Glomerular endothelial cell (primary cell): ENCODE results near the gene ADD3. TPM values are rescaled to one million over a fixed set of nuclear protein-coding genes. Genes with fewer than 3 reads are reported as not detected.
A peak's percentile ranks its signal among the peaks of the same experiment; 100 is the strongest.

Source experiments
- DNase-seq: peaks from one replicate; pipeline ENCODE4 v3.0.0-alpha.2; 2011; ENCODE audit warnings: low read depth, low spot score; ENCODE audit errors: extremely low read depth
- total RNA-seq: library from RNA; depleted of rRNA; stranded (reverse); fragments of >200 nt; gene quantifications from 2 replicates; pipeline ENCODE4 v1.2.3, GENCODE V29; 2015

ADD3 gene
- total RNA-seq, 1 donor from 2014 or later, result 99.2 TPM

GRCh38 chr10:110058212-110058611 lies 50.4 kb downstream of the ADD3 start:
- no peak for DNase-seq

GRCh38 chr10:110059925-110060324 lies 52.1 kb downstream of the ADD3 start:
- no peak for DNase-seq

DNA sequence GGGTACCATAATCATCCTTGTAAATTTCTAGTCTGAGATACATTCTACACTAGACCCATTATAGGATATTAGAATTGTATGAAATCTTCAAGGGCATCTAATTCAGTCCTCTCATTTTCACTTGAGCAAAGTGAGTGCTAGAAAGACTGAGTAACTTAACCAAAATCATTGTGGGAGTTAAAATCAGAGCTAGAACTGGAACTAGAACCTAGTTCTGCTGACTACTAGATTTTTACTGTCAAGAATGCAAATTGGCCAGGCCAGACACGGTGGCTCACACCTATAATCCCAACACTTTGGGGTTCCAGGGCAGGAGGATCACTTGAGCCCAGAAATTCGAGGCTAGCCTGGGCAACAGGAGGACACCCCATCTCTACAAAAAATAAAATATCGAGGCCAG lies 53.9 kb downstream of the ADD3 start:
- no peak for DNase-seq

DNA sequence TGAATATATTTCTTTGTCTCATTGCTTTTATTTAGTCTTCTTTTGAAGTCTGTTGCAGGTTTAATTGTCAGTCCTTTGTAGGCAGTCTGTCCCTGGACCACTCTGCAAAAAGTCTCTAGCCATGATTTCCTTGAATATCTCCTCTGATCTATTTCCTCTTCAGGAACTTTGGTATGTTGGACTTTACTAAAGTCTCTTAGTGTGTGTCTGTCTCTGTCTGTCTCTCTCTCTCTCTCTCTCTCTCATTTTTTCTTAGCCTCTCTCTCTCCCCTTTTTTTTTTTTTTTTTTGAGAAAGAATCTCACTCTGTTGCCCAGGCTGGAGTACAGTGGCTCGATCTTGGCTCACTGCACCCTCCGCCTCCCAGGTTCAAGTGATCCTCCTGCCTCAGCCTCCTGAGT lies 57.5 kb downstream of the ADD3 start:
- DNase-seq, result no peak

- no peak for DNase-seq
These were observed 60.4 kb downstream of the ADD3 start for GRCh38 chr10:110067960-110068770.

GRCh38 chr10:110068780-110069179 lies 61.0 kb downstream of the ADD3 start:
- no peak for DNase-seq

DNA sequence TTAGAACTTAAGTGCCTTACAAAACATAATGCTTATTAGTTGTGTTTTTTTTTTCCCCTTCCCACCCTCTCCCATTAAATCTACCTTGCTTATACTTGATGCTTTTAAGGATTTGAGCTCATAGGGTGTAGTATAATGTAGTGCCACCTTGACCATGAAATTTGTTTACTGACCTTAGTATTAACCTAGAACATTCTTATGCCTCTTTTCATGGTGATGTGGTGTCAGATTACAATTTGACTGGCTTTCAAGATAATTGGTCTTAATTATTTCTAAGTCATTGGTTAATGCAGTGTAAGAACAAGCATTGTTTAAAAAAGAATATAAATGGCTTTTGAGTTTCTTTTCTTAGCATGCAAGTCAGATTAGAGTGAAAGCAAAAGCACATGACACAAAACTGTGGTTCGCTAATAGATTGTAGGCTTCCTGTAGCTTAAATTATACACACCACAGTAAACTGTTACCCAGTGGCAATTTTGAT lies 61.8 kb downstream of the ADD3 start:
- no peak for DNase-seq

- no peak for DNase-seq
These were observed 66.1 kb downstream of the ADD3 start for GRCh38 chr10:110073896-110074295.

DNA sequence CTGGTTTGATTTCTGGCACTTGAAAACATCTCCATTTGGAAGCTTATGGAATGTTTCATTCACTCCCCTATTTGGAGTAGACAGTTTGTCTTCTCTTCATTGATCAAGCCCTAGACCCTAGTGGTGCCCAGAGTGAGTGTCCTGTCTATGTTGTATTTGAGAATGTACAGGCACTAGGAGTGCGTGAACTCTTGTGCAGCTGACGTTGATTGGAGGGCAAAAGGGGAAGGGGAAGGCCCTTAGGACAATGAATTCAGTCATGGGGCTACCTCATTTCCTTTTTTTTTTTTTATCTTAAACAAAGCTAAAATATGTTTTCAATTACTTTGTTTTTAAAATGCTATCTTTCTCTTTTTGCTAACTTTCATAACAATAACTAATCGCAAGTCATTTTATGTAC lies 66.5 kb downstream of the ADD3 start:
- DNase-seq, result no peak

- DNase-seq, result no peak
These were observed 67.2 kb downstream of the ADD3 start for GRCh38 chr10:110074758-110075671.

GRCh38 chr10:110075686-110076085 lies 67.9 kb downstream of the ADD3 start:
- DNase-seq, result no peak

- no peak for DNase-seq
These were observed 69.0 kb downstream of the ADD3 start for GRCh38 chr10:110076559-110077318.

- no peak for DNase-seq
These were observed 69.8 kb downstream of the ADD3 start for GRCh38 chr10:110077436-110078130.

DNA sequence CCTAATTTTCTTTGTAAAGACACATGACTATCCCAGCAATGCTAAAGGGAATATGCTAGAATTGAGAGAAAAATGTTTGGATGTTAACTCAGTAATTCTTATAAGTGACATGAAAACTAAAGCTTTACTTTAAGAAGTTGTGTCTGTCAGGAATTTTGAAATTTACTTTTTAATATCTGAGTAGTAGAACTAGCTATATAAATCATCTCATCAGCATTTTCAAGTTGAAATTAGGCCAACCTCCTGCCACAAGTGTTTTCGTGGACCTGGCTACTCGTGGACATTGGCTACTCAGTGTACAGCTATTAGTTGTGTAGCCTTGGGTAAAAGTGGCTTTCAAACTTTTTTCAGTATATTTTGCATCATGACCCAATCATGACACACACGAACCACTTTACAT lies 70.5 kb downstream of the ADD3 start:
- no peak for DNase-seq

DNA sequence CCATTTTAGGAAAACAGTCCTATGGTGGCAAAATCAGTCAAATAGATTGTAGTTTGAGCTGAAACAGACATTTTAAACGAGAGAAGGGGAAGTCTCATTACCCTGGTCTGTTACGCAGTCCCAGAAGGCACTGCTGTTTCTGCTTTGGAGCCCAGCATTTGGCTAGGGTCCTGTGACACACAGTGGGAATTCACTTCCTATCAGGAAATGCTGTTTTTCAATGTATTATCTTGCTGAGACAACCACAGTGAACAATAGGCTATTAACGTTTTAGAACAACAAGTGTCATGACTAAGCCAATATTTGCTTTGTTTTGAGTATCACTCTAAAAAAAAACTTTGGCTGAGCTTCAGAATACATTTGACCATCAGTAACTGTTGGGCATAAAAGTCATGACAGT lies 74.1 kb downstream of the ADD3 start:
- DNase-seq, result peak; percentile 88

DNA sequence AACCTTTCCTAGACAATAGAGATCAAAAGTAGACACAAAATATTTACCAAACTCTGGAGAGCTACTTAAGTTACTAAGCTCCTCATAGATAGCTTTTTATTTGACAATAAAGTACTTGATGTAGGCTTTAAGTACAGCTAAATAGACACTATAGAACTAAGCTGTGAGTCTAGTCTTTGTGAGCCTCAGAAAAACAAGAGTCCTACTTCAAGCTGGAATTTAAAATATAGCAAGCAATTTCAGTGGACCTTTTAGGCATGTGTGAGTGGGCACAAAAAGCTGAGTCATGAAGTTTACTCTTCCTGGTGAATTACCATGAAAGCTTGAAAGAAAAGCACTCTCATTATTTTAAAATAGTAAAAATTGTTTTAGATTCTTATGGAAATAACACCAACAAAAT lies 76.1 kb downstream of the ADD3 start:
- no peak for DNase-seq

DNA sequence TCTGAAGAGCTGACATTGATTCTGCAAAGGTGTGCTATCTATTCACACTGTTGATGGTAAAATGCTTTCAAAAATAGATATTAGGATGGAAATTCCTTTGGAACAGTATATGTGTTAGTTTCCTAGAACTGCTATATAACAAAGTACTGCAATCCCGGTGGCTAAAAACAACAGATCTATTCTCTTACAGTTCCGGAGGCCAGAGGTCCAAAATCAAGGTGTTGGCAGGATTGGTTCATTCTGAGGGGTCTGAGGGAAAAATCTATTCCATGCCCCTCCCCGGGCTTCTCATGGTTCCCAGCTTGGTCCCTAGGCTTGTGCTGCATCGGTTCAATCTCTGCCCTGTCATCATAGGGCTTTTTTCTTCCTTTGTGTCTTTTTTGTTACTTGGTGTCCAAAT lies 79.9 kb downstream of the ADD3 start:
- DNase-seq, result no peak

DNA sequence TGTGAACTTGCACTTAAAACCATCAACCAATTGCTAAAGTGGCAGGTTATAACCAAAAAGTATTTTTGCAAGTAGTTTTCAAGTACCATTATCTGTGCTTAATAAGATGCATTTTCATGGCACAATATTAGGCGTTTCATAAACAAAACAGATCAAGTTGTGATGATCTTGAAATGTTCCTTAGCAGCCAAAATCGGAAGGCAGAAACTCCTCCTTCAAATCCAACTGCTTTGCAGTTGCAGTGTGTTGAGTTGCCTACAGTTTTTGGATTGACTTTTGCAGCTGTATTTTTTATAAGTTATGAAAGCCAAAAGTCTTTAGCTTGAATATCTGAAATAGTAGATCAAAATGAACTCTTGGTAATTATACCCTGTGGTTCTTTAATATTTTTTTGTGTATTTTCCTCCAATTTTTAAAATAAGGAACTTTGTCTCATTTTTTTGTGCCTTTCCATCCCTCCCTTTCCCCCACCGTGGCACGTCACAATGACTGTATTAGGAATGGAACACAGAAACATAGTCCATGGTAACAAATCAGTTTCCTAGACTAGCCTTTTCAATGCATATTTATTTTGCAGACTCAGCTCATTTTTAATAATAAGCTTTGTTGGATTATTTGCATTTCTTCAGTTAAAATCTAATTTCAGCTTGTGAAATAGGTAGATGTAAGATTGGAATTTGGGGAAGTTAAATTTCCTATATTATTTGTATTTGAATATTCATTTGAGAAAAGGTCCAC lies 80.8 kb downstream of the ADD3 start:
- DNase-seq, result no peak

GRCh38 chr10:110091830-110092229 lies 84.0 kb downstream of the ADD3 start:
- no peak for DNase-seq

DNA sequence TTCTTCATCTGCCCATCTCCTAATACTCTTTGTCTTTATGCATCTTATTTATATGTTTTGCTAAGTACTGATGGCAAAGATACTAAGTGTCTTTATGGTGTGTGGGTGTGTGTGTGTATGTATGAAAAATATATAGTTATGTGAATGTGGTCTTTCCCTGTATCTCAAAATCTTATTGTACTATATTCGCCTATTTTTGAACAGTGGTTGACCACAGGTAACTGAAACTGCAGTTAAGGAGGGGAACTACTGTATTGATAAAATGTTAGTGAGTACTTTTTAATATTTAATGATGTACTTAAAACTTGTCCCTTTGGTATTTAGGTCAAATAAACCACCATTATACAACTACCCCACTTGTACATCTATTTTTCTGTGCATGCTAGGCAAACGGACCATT lies 85.9 kb downstream of the ADD3 start:
- DNase-seq, result no peak
